ENCODE measurements around the gene UNC13D.

DNA sequence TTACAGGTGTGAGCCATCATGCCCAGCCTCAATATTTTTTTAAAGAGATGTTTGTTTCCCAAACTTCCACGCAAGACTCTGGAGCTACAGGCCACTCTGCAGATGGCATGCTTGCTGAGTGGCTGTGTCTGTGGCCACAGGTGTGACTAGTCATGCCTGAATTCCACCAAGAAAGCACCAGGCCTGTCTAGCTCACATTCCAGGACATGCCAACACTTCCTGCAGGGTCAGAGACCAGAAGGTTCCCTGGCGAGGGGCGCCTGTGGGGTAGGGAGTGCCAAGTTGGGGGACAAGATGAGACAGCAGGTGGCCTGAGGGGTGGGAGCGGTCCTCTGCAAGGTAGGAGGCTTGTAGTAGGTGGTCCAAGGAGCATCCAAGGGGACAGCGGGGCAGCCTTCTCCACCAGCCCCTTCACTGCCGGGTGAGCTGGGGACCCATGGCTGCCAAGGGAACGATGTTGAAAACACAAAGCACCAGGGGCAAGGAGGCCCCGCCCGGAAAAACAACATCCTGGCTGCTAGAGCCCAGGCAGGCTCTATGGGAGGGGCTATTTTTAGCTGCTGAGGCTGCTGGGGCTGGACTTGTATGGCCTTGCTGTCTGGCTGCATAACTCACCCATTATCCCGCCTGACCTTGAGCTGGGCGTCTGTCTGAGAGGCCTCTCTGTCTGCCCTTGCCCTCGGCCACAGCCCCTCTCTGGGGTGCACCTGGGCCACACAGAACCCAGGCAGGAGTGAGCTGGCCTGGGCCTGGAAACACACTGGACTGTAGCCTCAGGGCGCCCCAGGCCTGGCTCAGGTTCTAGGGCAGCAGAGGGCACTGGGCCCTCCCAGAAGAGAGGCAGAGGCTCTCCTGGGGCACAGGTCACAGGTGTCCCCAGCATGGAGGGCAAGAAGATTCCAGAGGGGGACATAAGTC is 28.5 kb upstream of the UNC13D start:
- TF ChIP-seq, protein P1, sequence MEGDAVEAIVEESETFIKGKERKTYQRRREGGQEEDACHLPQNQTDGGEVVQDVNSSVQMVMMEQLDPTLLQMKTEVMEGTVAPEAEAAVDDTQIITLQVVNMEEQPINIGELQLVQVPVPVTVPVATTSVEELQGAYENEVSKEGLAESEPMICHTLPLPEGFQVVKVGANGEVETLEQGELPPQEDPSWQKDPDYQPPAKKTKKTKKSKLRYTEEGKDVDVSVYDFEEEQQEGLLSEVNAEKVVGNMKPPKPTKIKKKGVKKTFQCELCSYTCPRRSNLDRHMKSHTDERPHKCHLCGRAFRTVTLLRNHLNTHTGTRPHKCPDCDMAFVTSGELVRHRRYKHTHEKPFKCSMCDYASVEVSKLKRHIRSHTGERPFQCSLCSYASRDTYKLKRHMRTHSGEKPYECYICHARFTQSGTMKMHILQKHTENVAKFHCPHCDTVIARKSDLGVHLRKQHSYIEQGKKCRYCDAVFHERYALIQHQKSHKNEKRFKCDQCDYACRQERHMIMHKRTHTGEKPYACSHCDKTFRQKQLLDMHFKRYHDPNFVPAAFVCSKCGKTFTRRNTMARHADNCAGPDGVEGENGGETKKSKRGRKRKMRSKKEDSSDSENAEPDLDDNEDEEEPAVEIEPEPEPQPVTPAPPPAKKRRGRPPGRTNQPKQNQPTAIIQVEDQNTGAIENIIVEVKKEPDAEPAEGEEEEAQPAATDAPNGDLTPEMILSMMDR (IDR thresholded peaks at IDR 0.05) = no peak
- peak in 1 of 3 donors; percentile 66 for TF ChIP-seq POLR2AphosphoS5 (IDR thresholded peaks at IDR 0.05)
